ENCODE data around the gene RASA3. TPM values are rescaled to one million over a fixed set of nuclear protein-coding genes. Genes with fewer than 3 reads are reported as not detected.
A peak's percentile ranks its signal among the peaks of the same experiment; 100 is the strongest.
"Not testable (repeated sequence)": the region's sequence is repeated elsewhere in the genome, so short reads cannot be mapped to it uniquely, and the experiment has no call there.

The RASA3 gene
- total RNA-seq, 1 donor from 2014 or later = 44.8 TPM

GRCh38 chr13:114127473-114128347 is 4.7 kb downstream of the RASA3 start:
- peaks cover 3% of the 10 kb centered on the region for H3K36me3 Mint-ChIP-seq (ENCODE audit: unreplicated experiment)
- H3K27me3 Mint-ChIP-seq (ENCODE audit: unreplicated experiment) = no peaks in the 10 kb centered on the region
- no peaks in the 10 kb centered on the region for H3K9me3 Mint-ChIP-seq (ENCODE audit: unreplicated experiment)
- peak overlapping the region; percentile 94 for H3K4me3 Mint-ChIP-seq (ENCODE audit: unreplicated experiment)
- TF ChIP-seq, protein P1, sequence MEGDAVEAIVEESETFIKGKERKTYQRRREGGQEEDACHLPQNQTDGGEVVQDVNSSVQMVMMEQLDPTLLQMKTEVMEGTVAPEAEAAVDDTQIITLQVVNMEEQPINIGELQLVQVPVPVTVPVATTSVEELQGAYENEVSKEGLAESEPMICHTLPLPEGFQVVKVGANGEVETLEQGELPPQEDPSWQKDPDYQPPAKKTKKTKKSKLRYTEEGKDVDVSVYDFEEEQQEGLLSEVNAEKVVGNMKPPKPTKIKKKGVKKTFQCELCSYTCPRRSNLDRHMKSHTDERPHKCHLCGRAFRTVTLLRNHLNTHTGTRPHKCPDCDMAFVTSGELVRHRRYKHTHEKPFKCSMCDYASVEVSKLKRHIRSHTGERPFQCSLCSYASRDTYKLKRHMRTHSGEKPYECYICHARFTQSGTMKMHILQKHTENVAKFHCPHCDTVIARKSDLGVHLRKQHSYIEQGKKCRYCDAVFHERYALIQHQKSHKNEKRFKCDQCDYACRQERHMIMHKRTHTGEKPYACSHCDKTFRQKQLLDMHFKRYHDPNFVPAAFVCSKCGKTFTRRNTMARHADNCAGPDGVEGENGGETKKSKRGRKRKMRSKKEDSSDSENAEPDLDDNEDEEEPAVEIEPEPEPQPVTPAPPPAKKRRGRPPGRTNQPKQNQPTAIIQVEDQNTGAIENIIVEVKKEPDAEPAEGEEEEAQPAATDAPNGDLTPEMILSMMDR (IDR thresholded peaks at IDR 0.05) = no peak
- peaks cover 66% of the 10 kb centered on the region for H3K4me1 Mint-ChIP-seq (ENCODE audit: unreplicated experiment)
- H3K27ac Mint-ChIP-seq (ENCODE audit: unreplicated experiment) = peak overlapping the region; percentile 98
- no peak for DNase-seq (ENCODE audit: extremely low spot score, unreplicated experiment)

DNA sequence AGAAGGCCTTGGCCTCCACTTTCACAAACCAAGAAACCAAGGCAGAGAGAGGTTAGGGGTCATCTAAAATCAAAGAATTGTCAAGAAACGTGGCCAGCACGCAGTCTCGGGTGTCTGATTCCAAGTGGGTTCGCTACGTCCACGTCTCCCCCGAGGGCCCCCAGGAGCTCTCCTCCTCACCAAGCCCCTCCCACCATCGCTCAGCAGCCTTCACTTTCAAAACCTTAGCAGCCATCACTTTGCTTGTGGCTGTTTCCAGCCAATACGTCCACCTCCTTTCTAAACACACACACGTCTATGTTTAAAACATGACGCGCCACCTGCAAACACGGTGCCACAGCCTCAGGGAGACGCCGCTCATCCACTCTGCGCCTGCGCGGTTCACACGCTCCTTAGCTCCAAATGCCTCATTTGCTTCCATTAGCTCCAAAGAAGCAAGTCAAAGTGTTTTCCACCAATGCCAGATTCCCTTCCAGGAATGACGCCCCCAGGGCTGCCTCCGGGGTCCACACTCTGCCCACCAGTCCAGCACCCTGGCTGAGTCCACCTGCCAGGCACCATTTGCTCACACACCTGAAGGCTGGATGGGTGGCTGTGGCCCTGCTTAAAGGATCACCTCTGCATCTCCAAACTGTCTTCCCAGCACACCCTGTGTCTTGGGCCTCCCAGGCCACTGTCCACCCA is 5.5 kb downstream of the RASA3 start:
- H3K27ac Mint-ChIP-seq (ENCODE audit: unreplicated experiment) = peak overlapping the region; percentile 98
- H3K9me3 Mint-ChIP-seq (ENCODE audit: unreplicated experiment) = no peaks in the 10 kb centered on the region
- TF ChIP-seq, protein P1 (IDR thresholded peaks at IDR 0.05) = no peak
- no peak for DNase-seq (ENCODE audit: extremely low spot score, unreplicated experiment)
- no peaks in the 10 kb centered on the region for H3K27me3 Mint-ChIP-seq (ENCODE audit: unreplicated experiment)
- H3K36me3 Mint-ChIP-seq (ENCODE audit: unreplicated experiment) = peaks cover 3% of the 10 kb centered on the region
- no peak overlapping the region for H3K4me3 Mint-ChIP-seq (ENCODE audit: unreplicated experiment)
- H3K4me1 Mint-ChIP-seq (ENCODE audit: unreplicated experiment) = peaks cover 66% of the 10 kb centered on the region

DNA sequence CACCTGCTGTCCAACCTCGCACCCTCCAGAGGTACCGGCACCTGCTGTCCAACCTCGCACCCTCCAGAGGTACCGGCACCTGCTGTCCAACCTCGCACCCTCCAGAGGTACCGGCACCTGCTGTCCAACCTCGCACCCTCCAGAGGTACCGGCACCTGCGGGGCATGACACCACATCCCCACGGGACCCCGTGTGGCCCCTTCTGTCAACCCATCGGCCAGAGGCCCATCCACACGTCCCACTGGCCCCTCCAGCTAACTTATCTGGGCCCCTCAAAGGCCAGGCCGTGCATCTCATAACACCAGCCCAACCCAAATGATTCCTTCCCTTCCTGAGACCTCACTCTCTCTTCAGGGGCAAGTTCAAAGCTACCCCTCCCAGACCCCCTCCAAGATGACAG is 6.3 kb downstream of the RASA3 start:
- H3K9me3 Mint-ChIP-seq (ENCODE audit: unreplicated experiment); DNase-seq (ENCODE audit: extremely low spot score, unreplicated experiment); H3K27ac Mint-ChIP-seq (ENCODE audit: unreplicated experiment); H3K27me3 Mint-ChIP-seq (ENCODE audit: unreplicated experiment); H3K4me3 Mint-ChIP-seq (ENCODE audit: unreplicated experiment); H3K36me3 Mint-ChIP-seq (ENCODE audit: unreplicated experiment): not testable (repeated sequence)
- H3K4me1 Mint-ChIP-seq (ENCODE audit: unreplicated experiment) = peaks cover 73% of the 10 kb centered on the region

DNA sequence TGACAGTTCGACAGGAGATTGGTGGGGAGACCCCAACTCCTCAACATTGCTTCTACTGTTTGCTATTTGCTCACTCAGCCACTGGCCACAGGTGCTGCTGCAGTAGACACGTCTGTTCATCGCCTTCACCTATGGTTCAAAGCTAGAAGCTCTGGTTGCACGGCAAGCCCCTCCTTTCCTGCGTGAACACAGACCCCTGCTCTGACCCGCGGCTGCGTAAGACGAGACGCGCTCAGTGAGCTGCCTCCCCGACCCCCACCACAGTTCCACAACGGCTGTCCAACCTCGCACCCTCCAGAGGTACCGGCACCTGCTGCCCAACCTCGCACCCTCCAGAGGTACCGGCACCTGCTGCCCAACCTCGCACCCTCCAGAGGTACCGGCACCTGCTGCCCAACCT is 6.8 kb downstream of the RASA3 start:
- H3K36me3 Mint-ChIP-seq (ENCODE audit: unreplicated experiment) = peaks cover 3% of the 10 kb centered on the region
- H3K27ac Mint-ChIP-seq (ENCODE audit: unreplicated experiment) = no peak overlapping the region
- TF ChIP-seq, protein P1 (IDR thresholded peaks at IDR 0.05) = no peak
- no peaks in the 10 kb centered on the region for H3K9me3 Mint-ChIP-seq (ENCODE audit: unreplicated experiment)
- no peak overlapping the region for H3K4me3 Mint-ChIP-seq (ENCODE audit: unreplicated experiment)
- H3K27me3 Mint-ChIP-seq (ENCODE audit: unreplicated experiment) = no peaks in the 10 kb centered on the region
- no peak for DNase-seq (ENCODE audit: extremely low spot score, unreplicated experiment)
- peaks cover 72% of the 10 kb centered on the region for H3K4me1 Mint-ChIP-seq (ENCODE audit: unreplicated experiment)

DNA sequence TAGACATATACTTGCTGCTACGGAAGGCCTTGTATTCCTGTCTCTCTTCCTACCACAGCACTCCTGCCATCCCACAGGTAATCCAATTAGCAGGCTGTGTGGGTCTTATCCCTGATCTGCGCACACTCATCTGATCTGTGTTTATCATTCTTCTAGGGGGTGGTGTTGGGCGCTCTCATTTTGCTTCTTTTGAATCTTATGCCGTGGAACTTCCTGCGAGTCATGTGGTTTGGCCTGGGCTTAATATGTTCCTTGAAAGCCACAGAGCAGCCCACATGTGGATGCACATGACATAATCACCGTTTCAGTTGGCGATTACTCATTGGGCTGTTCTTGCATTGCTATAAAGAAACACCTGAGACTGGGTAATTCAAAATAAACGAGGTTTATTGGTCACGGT is 7.5 kb downstream of the RASA3 start:
- Mint-ChIP-seq H3K27ac (ENCODE audit: unreplicated experiment) (peak overlapping the region; percentile 19), H3K9me3 (ENCODE audit: unreplicated experiment) (no peaks in the 10 kb centered on the region), H3K4me3 (ENCODE audit: unreplicated experiment) (no peak overlapping the region), H3K4me1 (ENCODE audit: unreplicated experiment) (peaks cover 67% of the 10 kb centered on the region), H3K36me3 (ENCODE audit: unreplicated experiment) (peaks cover 3% of the 10 kb centered on the region), H3K27me3 (ENCODE audit: unreplicated experiment) (no peaks in the 10 kb centered on the region)
- no peak for DNase-seq (ENCODE audit: extremely low spot score, unreplicated experiment)
- TF ChIP-seq, protein P1 (IDR thresholded peaks at IDR 0.05) = no peak
